A549 (cell line): ENCODE measurements around the gene SLC49A3. TPM values are rescaled to one million over a fixed set of nuclear protein-coding genes. Genes with fewer than 3 reads are reported as not detected.
A peak's percentile ranks its signal among the peaks of the same experiment; 100 is the strongest.

Experiments used
- ATAC-seq, 2 experiments: fragments of 200-7000 bp in 1 of 2; fragments of >200 bp in 1 of 2; cut with Nextera tagmentation in 1 of 2; cut with Tn5 transposase in 1 of 2; 3 replicates each; pipeline versions ENCODE4 v1.8.0 to v1.9.1; 2018 to 2020; ENCODE audit warnings: mild to moderate bottlenecking in 1 of 2, moderate library complexity in 1 of 2
- CTCF ChIA-PET: fragments of 300-600 bp; sonication (Branson Sonifier 250); formaldehyde crosslinking; extraction: SDS; loops from one replicate; lab custom pipeline; 2021; ENCODE audit warnings: antibody characterized with exemption, inconsistent platforms; lab: Yijun Ruan, JAX
- POLR2A ChIA-PET: fragments of 350-600 bp; formaldehyde crosslinking; extraction: SDS; loops from one replicate; lab custom pipeline; 2021; ENCODE audit warnings: antibody characterized with exemption, inconsistent platforms; lab: Yijun Ruan, JAX
- DNase-seq, 2 experiments: peaks; one replicate each; pipeline versions ENCODE4 v3.0.0 to v3.0.0-alpha.2; 2011 to 2016; ENCODE audit warnings: low read depth in 1 of 2, low spot score in 1 of 2
- FAIRE-seq: peaks from 2 replicates; lab custom pipeline; 2011; peaks lifted over from hg19 to GRCh38; lab: Jason Lieb, UNC
- H3K27ac ChIP-seq, 2 experiments: fragments of >200 bp; sonication (Bioruptor Twin); formaldehyde crosslinking; 3 replicates each; pipeline ENCODE4 v1.5.1; 2016 to 2017
- H3K4me1 ChIP-seq: fragments of >200 bp; sonication (Bioruptor Twin); formaldehyde crosslinking; 3 replicates; pipeline ENCODE4 v1.6.1; 2016
- H3K4me2 ChIP-seq: fragments of >200 bp; sonication (Bioruptor Twin); formaldehyde crosslinking; 3 replicates; pipeline ENCODE4 v1.6.1; 2016
- H3K4me3 ChIP-seq: fragments of >200 bp; sonication (Bioruptor Twin); formaldehyde crosslinking; 3 replicates; pipeline ENCODE4 v1.5.1; 2016
- H3K9me3 ChIP-seq: fragments of >200 bp; sonication (Bioruptor Twin); formaldehyde crosslinking; 3 replicates; pipeline ENCODE4 v1.6.1; 2016
- ATOH8 ChIP-seq: fragments of 250-450 bp; sonication (Bioruptor Pico); IDR thresholded peaks from 2 replicates; pipeline ENCODE4 v1.5.0; 2020; ENCODE audit warnings: low read depth, mild to moderate bottlenecking, moderate library complexity
- BCL3 ChIP-seq: fragments of >200 bp; sonication (Bioruptor Twin); formaldehyde crosslinking; IDR thresholded peaks from 3 replicates; pipeline ENCODE4 v1.6.1; 2016
- CBX8 ChIP-seq: fragments of 200-600 bp; sonication (generic); IDR thresholded peaks from 2 replicates; pipeline ENCODE4 v1.6.1; 2016
- CEBPB ChIP-seq, 2 experiments: fragments of >200 bp in 1 of 2; sonication (Bioruptor Twin) in 1 of 2; formaldehyde crosslinking in 1 of 2; IDR thresholded peaks; 2 replicates each; pipeline ENCODE4 v1.6.1; 2012 to 2016
- CTCF ChIP-seq: fragments of >200 bp; sonication (Bioruptor Twin); formaldehyde crosslinking; IDR thresholded peaks from 3 replicates; pipeline ENCODE4 v1.5.1; 2016
- EHMT2 ChIP-seq: fragments of 200-600 bp; sonication (generic); IDR thresholded peaks from 2 replicates; pipeline ENCODE4 v1.6.1; 2016; ENCODE audit warnings: antibody characterized with exemption, low read depth, mild to moderate bottlenecking, moderate library complexity
- ELK1 ChIP-seq: fragments of 150-350 bp; IDR thresholded peaks from 2 replicates; pipeline ENCODE4 v1.6.1; 2014; ENCODE audit warnings: low read depth, mild to moderate bottlenecking, low read length
- FOSB ChIP-seq: fragments of 250-450 bp; sonication (Bioruptor Pico); IDR thresholded peaks from 2 replicates; pipeline ENCODE4 v1.5.0; 2020; ENCODE audit warnings: mild to moderate bottlenecking, moderate library complexity
- FOSL2 ChIP-seq, 2 experiments: fragments of 450-650 bp in 1 of 2; fragments of >200 bp in 1 of 2; sonication (Bioruptor Twin) in 1 of 2; formaldehyde crosslinking; IDR thresholded peaks; 2 replicates each; pipeline versions ENCODE4 v1.5.0 to v1.6.1; 2016 to 2020; ENCODE audit warnings: mild to moderate bottlenecking in 1 of 2, moderate library complexity in 1 of 2
- HMGXB4 ChIP-seq: fragments of 250-450 bp; sonication (Bioruptor Pico); IDR thresholded peaks from 2 replicates; pipeline ENCODE4 v1.5.0; 2021; ENCODE audit warnings: mild to moderate bottlenecking, moderate library complexity, borderline replicate concordance
- HOXA7 ChIP-seq: fragments of 250-450 bp; sonication (Bioruptor Pico); IDR thresholded peaks from 2 replicates; pipeline ENCODE4 v1.5.0; 2020; ENCODE audit warnings: mild to moderate bottlenecking, moderate library complexity
- HOXB13 ChIP-seq: fragments of 250-450 bp; sonication (Bioruptor Pico); IDR thresholded peaks from 2 replicates; pipeline ENCODE4 v1.5.0; 2020; ENCODE audit warnings: low read depth, mild to moderate bottlenecking, moderate library complexity
- HOXB5 ChIP-seq: fragments of 250-450 bp; sonication (Bioruptor Pico); IDR thresholded peaks from 2 replicates; pipeline ENCODE4 v1.5.0; 2020; ENCODE audit warnings: mild to moderate bottlenecking, moderate library complexity
- JUN ChIP-seq, 2 experiments: fragments of >200 bp; sonication (Bioruptor Twin); formaldehyde crosslinking; IDR thresholded peaks; 2 replicates in 1 of 2; 3 replicates in 1 of 2; pipeline ENCODE4 v1.6.1; 2016 to 2017
- JUNB ChIP-seq: fragments of >200 bp; sonication (Bioruptor Twin); formaldehyde crosslinking; IDR thresholded peaks from 2 replicates; pipeline ENCODE4 v1.6.1; 2016
- KDM5A ChIP-seq: fragments of 200-600 bp; sonication (generic); IDR thresholded peaks from 2 replicates; pipeline ENCODE4 v1.6.1; 2016; ENCODE audit warnings: antibody characterized with exemption, mild to moderate bottlenecking
- MYC ChIP-seq: IDR thresholded peaks from 2 replicates; pipeline ENCODE4 v1.6.1; 2012; ENCODE audit warnings: mild to moderate bottlenecking, inconsistent platforms, low read length, improper control_type of control experiment, borderline replicate concordance
- NFE2L2 ChIP-seq: fragments of 150-350 bp; conservative IDR thresholded peaks from 2 replicates; pipeline ENCODE4 v1.6.1; 2014; ENCODE audit warnings: low read length
- PHF8 ChIP-seq: fragments of 200-600 bp; sonication (generic); IDR thresholded peaks from 2 replicates; pipeline ENCODE4 v1.6.1; 2016; ENCODE audit warnings: low read depth, mild to moderate bottlenecking, antibody characterized with exemption, moderate library complexity, borderline replicate concordance
- POLR2A ChIP-seq: IDR thresholded peaks from 2 replicates; pipeline ENCODE4 v1.6.1; 2012; ENCODE audit warnings: mild to moderate bottlenecking, low read length
- POLR2AphosphoS2 ChIP-seq: conservative IDR thresholded peaks from 2 replicates; pipeline ENCODE4 v1.6.1; 2012; ENCODE audit warnings: low read length, improper control_type of control experiment, inconsistent platforms
- RAD21 ChIP-seq, 2 experiments: fragments of >200 bp in 1 of 2; sonication (Bioruptor Twin) in 1 of 2; formaldehyde crosslinking in 1 of 2; IDR thresholded peaks in 1 of 2; conservative IDR thresholded peaks in 1 of 2; 2 replicates in 1 of 2; 3 replicates in 1 of 2; pipeline ENCODE4 v1.6.1; 2012 to 2018; ENCODE audit warnings: inconsistent platforms in 1 of 2
- RFX5 ChIP-seq: fragments of 450-650 bp; IDR thresholded peaks from 2 replicates; pipeline ENCODE4 v1.7.1; 2014; ENCODE audit warnings: antibody characterized with exemption, mild to moderate bottlenecking, moderate library complexity
- SMC3 ChIP-seq: fragments of >200 bp; sonication (Bioruptor Twin); formaldehyde crosslinking; IDR thresholded peaks from 3 replicates; pipeline ENCODE4 v1.6.1; 2018; ENCODE audit warnings: inconsistent platforms
- TFCP2L1 ChIP-seq: fragments of 250-450 bp; sonication (Bioruptor Pico); IDR thresholded peaks from 2 replicates; pipeline ENCODE4 v1.5.0; 2021; ENCODE audit warnings: mild to moderate bottlenecking
- ZFP36 ChIP-seq: fragments of 450-650 bp; IDR thresholded peaks from 2 replicates; pipeline ENCODE4 v1.6.1; 2014; ENCODE audit warnings: borderline replicate concordance; ENCODE audit not compliant: partially characterized antibody
- WGBS: methylation state at CpG from one replicate; pipeline ENCODE4 v1.1.6; 2017; ENCODE audit errors: missing lambda C conversion rate; 5-methylcytosine and 5-hydroxymethylcytosine counted together
- polyA plus RNA-seq, 4 experiments: library from polyadenylated mRNA; depleted of rRNA in 3 of 4; stranded (reverse); fragments of >200 nt; fragmentation: RNase III in 1 of 4; extraction: RNeasy Plus Mini Kit Qiagen cat#74134 plus additional on column Dnase treatment in 1 of 4; gene quantifications; 2 replicates in 3 of 4; 3 replicates in 1 of 4; pipeline ENCODE4 v1.2.3, GENCODE V29; 2011 to 2017
- TF ChIP-seq, protein P1 (sequence below): fragments of 450-650 bp; IDR thresholded peaks from 2 replicates; pipeline ENCODE4 v1.6.1; 2014; ENCODE audit warnings: antibody characterized with exemption
- TF ChIP-seq, protein P2 (sequence below): IDR thresholded peaks from 2 replicates; pipeline ENCODE4 v1.6.1; 2012; ENCODE audit warnings: low read depth, borderline replicate concordance
- TF ChIP-seq, protein P3 (sequence below): IDR thresholded peaks from 2 replicates; pipeline ENCODE4 v1.6.1; 2012

The SLC49A3 gene
- polyA plus RNA-seq, 2 of the 4 experiments (the other 2 are of a cell fraction): 0.05 to 0.12 TPM

DNA sequence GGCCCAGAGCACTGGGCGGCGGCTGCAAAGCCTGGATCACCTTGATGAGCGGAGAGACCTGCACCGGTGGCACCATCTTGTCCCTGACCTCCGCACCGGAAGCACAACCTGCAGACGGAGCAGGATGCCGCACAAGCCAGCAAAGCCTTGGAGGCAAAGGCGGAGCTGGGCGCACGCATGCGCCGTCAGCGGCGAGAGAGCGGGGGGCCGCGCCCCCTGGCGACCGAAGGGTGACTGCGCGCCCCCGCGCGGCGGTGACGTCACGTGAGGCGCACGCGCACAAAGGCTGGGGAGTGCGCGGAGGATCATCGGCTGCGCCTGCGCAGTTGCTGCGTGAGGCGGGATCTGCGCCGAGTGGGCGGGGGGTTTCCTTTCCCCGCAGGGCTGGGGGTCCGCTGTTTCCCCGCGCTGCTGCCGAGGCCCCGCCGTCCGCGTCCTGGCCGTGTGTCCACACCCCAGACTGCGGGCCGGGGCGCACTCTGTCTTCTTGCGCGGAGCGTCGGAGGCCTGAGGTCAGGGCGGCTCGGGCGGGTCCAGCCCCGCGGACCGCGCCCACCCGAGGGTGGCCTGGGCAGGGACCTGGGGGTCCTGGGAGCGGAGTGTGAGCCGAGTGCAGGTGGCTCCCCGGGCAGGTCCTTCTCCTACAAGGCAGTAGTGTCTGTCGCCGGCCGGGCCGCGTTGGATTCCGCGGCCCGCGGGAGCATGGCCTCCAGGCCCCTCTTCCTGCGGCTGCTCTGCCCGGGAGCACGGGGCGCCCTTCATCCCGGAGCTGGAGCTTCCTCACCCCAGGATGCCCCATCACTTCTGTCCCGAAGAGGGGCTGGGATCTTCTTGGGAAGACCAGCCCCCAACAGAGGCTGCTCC lies 14.5 kb downstream of the SLC49A3 start, which contains the start of the genes ATP5ME and MYL5:
ATP5ME (minus strand) TSS at position 105 of the 864 bp plus-strand sequence; CDS start at position 76, 29 bp downstream.
MYL5 (plus strand) TSS at position 371 of the 864 bp plus-strand sequence. CDS start 3,485 bp downstream, outside the sequence.
- ATAC-seq (peak; percentile 88 to 93), DNase-seq (peak; percentile 94 to 95), FAIRE-seq (peak; percentile 89)
- Histone ChIP-seq H3K4me1 (peaks cover 10% of the 10 kb centered on the region; the same call in 2 of the 3 replicates), H3K4me2 (peak within 1 kb of the TSS; percentile 95), H3K4me3 (peak within 1 kb of the TSS; percentile 96)
- POLR2A ChIA-PET: interaction anchor here (0.6 to 1.5 kb wide), 8 partner anchors 9 to 550 kb away, joined by 3 to 10 read pairs (median 4); partner anchors contain the start of gene ZNF718
- WGBS: 0% methylated on average over 11 of the region's 84 CpGs
- CTCF ChIA-PET: interaction anchor here (0.6 to 1.5 kb wide), 3 partner anchors 9 to 46 kb away, joined by 3 to 6 read pairs (median 4); no protein-coding TSS in a partner anchor
- TF ChIP-seq FOSB (CRISPR knock-in tag) (no peak), BCL3 (0 out of 3 replicates have a peak, but pooled peaks have one; percentile 29), SMC3 (peak; percentile 48; the same call in 1 of the 3 replicates), HOXB5 (CRISPR knock-in tag) (no peak), JUNB (no peak), JUN (IDR thresholded peaks at IDR 0.05) (no peak; a peak in 1 of 5 replicates), HOXB13 (CRISPR knock-in tag) (no peak), POLR2A (peak; percentile 65), NFE2L2 (no peak), PHF8 (peak; percentile 45; the same call in 1 of the 2 replicates), CEBPB (IDR thresholded peaks at IDR 0.05) (no peak), HOXA7 (CRISPR knock-in tag) (no peak), ZFP36 (no peak), FOSL2 (IDR thresholded peaks at IDR 0.05) (no peak), FOSL2 (CRISPR knock-in tag; IDR thresholded peaks at IDR 0.05) (peak; percentile 66), TFCP2L1 (CRISPR knock-in tag) (no peak), EHMT2 (no peak), CTCF (peak; percentile 69), RAD21 (conservative IDR thresholded peaks at IDR 0.05 in 1 of 2, IDR thresholded peaks at IDR 0.05 in 1 of 2) (peak in 1 of 2 experiments; percentile 47; a peak in 4 of 5 replicates), ATOH8 (CRISPR knock-in tag) (no peak), CBX8 (no peak), MYC (peak; percentile 54; the same call in 1 of the 2 replicates), ELK1 (no peak), RFX5 (peak; percentile 43; the same call in 1 of the 2 replicates), HMGXB4 (no peak), KDM5A (peak; percentile 69; the same call in 1 of the 2 replicates), POLR2AphosphoS2 (no peak)
- TF ChIP-seq, protein P1, sequence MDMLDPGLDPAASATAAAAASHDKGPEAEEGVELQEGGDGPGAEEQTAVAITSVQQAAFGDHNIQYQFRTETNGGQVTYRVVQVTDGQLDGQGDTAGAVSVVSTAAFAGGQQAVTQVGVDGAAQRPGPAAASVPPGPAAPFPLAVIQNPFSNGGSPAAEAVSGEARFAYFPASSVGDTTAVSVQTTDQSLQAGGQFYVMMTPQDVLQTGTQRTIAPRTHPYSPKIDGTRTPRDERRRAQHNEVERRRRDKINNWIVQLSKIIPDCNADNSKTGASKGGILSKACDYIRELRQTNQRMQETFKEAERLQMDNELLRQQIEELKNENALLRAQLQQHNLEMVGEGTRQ: peak; percentile 82
- TF ChIP-seq, protein P2, sequence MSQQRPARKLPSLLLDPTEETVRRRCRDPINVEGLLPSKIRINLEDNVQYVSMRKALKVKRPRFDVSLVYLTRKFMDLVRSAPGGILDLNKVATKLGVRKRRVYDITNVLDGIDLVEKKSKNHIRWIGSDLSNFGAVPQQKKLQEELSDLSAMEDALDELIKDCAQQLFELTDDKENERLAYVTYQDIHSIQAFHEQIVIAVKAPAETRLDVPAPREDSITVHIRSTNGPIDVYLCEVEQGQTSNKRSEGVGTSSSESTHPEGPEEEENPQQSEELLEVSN: no peak
- TF ChIP-seq, protein P3, sequence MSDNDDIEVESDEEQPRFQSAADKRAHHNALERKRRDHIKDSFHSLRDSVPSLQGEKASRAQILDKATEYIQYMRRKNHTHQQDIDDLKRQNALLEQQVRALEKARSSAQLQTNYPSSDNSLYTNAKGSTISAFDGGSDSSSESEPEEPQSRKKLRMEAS: peak; percentile 44
- TF ChIP-seq, all 56 proteins: peak for 12
- H3K27ac ChIP-seq: peak within 1 kb of the TSS; percentile 97 to 99
- no peaks in the 10 kb centered on the region for H3K9me3 ChIP-seq
